Dendritic cell treated with granulocyte-macrophage colony-stimulating factor and Interleukin-4, amounts not matched to agents 40 ng/mL and 50 ng/mL, for 4 days (primary cell): ENCODE results near the gene STIM2.

ENCODE experiments used
- H3K27ac Mint-ChIP-seq: one replicate; pipeline ENCODE4 v1.8.0; 2022; ENCODE audit warnings: mild to moderate bottlenecking, mixed read lengths
- H3K27me3 Mint-ChIP-seq: one replicate; pipeline ENCODE4 v1.8.0; 2022; ENCODE audit warnings: mild to moderate bottlenecking, mixed read lengths
- H3K36me3 Mint-ChIP-seq: one replicate; pipeline ENCODE4 v1.8.0; 2022; ENCODE audit warnings: low read depth, mixed read lengths
- H3K4me1 Mint-ChIP-seq: one replicate; pipeline ENCODE4 v1.8.0; 2022; ENCODE audit warnings: low read depth, mixed read lengths
- H3K4me3 Mint-ChIP-seq: one replicate; pipeline ENCODE4 v1.8.0; 2022; ENCODE audit warnings: mild to moderate bottlenecking, moderate library complexity, mixed read lengths
- H3K9me3 Mint-ChIP-seq: one replicate; pipeline ENCODE4 v1.8.0; 2022; ENCODE audit warnings: mixed read lengths
- intact Hi-C: fragments of 100-400 bp; cut with micrococcal nuclease; formaldehyde crosslinking; loops from one replicate; pipeline ENCODE4 v1.15.0; 2022

The STIM2 gene

GRCh38 chr4:27055221-27055760, 194.7 kb downstream of the STIM2 start:
- no peaks in the 10 kb centered on the region for H3K9me3 Mint-ChIP-seq
- intact Hi-C loops = no loop called here
- peak overlapping the region; percentile 10 for H3K27ac Mint-ChIP-seq
- no peak overlapping the region for H3K4me3 Mint-ChIP-seq
- no peaks in the 10 kb centered on the region for H3K4me1 Mint-ChIP-seq
- no peaks in the 10 kb centered on the region for H3K36me3 Mint-ChIP-seq
- peaks cover 55% of the 10 kb centered on the region for H3K27me3 Mint-ChIP-seq

DNA sequence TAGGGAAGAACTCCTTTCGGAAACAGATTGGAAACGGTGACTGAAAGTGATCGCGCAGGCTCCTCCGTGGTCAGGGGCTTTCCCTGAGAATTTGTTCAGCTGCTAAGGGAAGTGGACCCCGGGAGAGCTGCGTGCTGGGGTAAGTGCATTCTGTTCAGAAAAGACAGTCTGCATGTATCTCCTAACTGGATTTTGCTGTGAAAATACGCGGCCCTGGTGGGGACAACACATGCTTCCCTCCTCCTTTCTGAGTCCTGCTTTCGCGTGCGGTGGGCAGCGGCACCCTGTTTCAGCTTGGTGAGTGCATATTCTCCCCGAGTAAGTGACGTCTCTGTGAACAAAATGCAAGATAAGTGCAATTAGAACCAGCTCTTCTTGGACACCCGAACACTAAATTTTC, 195.6 kb downstream of the STIM2 start:
- intact Hi-C loops = no loop called here
- no peak overlapping the region for H3K4me3 Mint-ChIP-seq
- H3K9me3 Mint-ChIP-seq = no peaks in the 10 kb centered on the region
- peaks cover 50% of the 10 kb centered on the region for H3K27me3 Mint-ChIP-seq
- H3K36me3 Mint-ChIP-seq = no peaks in the 10 kb centered on the region
- no peak overlapping the region for H3K27ac Mint-ChIP-seq
- H3K4me1 Mint-ChIP-seq = no peaks in the 10 kb centered on the region

DNA sequence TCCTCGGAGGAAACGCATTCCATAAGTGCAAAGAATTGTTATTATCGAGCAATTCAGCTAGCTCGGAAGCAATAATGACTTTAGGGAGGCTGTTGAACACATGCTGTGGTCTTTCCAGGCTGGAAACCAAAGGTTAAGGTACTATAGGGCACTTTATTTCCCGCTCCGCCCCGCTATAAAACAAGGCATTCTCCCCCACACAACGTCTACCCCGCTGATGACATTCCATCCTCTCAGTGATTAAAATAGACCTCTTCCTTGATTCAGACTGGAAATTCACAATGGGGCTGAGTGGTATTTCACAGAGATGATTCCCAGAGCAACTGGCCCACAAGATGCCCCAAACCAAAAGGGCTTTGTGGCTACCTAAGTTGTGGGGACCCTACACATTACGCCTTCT, 196.4 kb downstream of the STIM2 start:
- no peaks in the 10 kb centered on the region for H3K9me3 Mint-ChIP-seq
- H3K36me3 Mint-ChIP-seq = no peaks in the 10 kb centered on the region
- H3K4me1 Mint-ChIP-seq = no peaks in the 10 kb centered on the region
- intact Hi-C loops = no loop called here
- H3K27me3 Mint-ChIP-seq = peaks cover 49% of the 10 kb centered on the region
- no peak overlapping the region for H3K4me3 Mint-ChIP-seq
- no peak overlapping the region for H3K27ac Mint-ChIP-seq

DNA sequence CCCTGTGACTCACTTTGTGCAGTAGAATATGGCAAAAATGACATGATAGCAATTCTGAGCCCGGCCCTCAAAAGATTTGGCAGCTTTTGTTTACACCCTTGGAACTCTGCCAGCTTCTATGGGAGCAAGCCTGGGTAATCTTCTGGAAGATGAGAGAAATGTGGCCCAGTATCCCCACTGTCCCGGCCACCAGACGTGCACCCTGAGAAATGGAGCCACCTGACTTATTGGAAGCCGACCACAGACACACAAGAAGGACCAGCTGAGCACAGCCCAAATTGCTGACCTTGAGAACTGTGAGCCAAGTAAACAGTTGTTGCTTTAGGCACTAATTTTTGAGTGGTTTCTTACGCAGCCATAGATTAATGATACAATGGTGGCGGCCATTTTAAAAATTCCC, 197.0 kb downstream of the STIM2 start:
- Mint-ChIP-seq H3K4me3 (no peak overlapping the region), H3K27me3 (peaks cover 44% of the 10 kb centered on the region), H3K4me1 (no peaks in the 10 kb centered on the region), H3K27ac (no peak overlapping the region), H3K36me3 (no peaks in the 10 kb centered on the region), H3K9me3 (no peaks in the 10 kb centered on the region)
- intact Hi-C loops = no loop called here

DNA sequence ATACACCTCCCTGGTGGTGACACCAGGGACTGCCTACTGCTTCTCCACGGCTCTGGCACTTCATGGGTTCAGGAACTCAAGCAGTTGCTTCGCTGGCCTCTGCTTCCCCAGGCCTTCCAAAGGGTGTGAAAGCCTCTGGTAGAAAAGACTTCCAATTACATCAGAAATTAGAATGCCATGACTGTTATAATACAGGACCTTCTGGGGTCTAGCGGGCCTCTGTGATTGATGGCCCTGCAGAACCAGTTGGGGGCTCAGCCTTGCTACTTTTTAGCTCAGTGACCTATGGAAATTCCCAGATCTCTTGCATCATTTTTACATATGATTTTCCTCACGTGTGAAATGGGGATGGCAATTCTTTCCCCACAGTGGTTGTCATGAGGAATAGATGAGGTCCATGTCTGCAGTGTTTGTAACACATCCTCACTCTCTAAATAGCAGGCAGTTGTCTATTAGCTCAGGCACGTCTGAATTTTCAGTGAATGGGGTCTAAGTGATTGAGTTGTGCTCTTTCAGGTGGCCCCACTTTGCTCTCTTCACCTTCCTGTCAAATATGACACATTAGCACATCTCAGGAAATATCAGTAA, 198.3 kb downstream of the STIM2 start:
- Mint-ChIP-seq H3K4me1 (no peaks in the 10 kb centered on the region), H3K4me3 (no peak overlapping the region), H3K27ac (no peak overlapping the region), H3K36me3 (no peaks in the 10 kb centered on the region), H3K27me3 (peaks cover 35% of the 10 kb centered on the region), H3K9me3 (no peaks in the 10 kb centered on the region)
- intact Hi-C loops = no loop called here

GRCh38 chr4:27059446-27059845, 198.8 kb downstream of the STIM2 start:
- Mint-ChIP-seq H3K4me1 (no peaks in the 10 kb centered on the region), H3K27ac (no peak overlapping the region), H3K9me3 (no peaks in the 10 kb centered on the region), H3K36me3 (no peaks in the 10 kb centered on the region), H3K27me3 (peaks cover 34% of the 10 kb centered on the region), H3K4me3 (no peak overlapping the region)
- intact Hi-C loops = no loop called here

DNA sequence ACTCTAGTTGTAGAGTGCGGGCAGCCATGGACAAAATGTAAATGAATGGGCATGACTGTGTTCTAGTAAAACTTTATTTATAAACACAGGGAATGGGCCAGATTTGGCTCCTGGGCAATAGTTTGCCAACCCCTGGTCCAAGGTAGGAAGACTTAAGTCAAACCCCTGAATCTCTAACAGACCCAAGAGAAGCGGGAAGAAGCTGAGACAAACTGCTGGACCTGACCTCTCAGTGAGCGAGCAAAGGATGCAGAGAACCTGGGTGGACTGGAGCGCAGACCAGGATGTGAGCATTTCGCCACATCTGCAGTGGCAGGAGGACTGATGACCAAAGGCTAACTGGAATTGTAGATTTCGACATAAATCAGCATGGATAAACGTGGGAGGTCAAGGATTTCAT, 201.6 kb downstream of the STIM2 start:
- H3K27ac Mint-ChIP-seq = no peak overlapping the region
- intact Hi-C loops = no loop called here
- H3K27me3 Mint-ChIP-seq = peaks cover 17% of the 10 kb centered on the region
- peaks cover 20% of the 10 kb centered on the region for H3K4me1 Mint-ChIP-seq
- H3K4me3 Mint-ChIP-seq = no peak overlapping the region
- no peaks in the 10 kb centered on the region for H3K36me3 Mint-ChIP-seq
- no peaks in the 10 kb centered on the region for H3K9me3 Mint-ChIP-seq

DNA sequence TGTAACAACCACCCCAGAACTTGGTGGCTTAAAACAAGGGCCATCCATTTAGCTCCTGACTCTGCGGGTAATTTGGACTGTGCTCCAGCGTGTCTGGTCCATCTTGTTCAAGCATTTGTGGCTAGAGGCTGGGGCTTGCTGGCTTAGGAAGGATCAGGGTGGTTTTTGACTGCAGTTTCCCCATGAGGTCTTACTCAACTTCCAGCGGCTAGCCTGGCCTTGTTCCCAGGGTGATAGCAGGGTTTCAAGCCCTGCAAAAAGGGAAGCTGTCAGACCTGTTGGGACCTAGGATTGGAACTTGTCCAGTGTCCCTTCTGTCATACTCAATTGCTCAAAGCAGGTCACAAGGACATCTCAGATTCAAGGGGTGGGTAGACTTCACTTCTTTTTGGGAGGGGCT, 205.9 kb downstream of the STIM2 start:
- Mint-ChIP-seq H3K4me1 (peaks cover 46% of the 10 kb centered on the region), H3K27me3 (peaks cover 2% of the 10 kb centered on the region), H3K27ac (peak overlapping the region; percentile 91), H3K36me3 (peaks cover 6% of the 10 kb centered on the region), H3K9me3 (peaks cover 8% of the 10 kb centered on the region), H3K4me3 (no peak overlapping the region)
- intact Hi-C loops = no loop called here

GRCh38 chr4:27068151-27068867, 207.7 kb downstream of the STIM2 start:
- intact Hi-C loops = loop anchor here (2.0 kb wide), 1 partner anchor 14 kb away; no protein-coding TSS in a partner anchor
- Mint-ChIP-seq H3K4me3 (peak overlapping the region; percentile 17), H3K9me3 (peaks cover 8% of the 10 kb centered on the region), H3K36me3 (peaks cover 6% of the 10 kb centered on the region), H3K27me3 (peaks cover 2% of the 10 kb centered on the region), H3K4me1 (peaks cover 46% of the 10 kb centered on the region), H3K27ac (peak overlapping the region; percentile 91)
